Liver (tissue), 9 donors: ENCODE results near the gene C13orf42. TPM values are rescaled to one million over a fixed set of nuclear protein-coding genes. Genes with fewer than 3 reads are reported as not detected.

Source experiments
- DNase-seq: peaks from one replicate; pipeline ENCODE4 v3.0.0-alpha.2; 2017; ENCODE audit warnings: low spot score
- H3K27ac ChIP-seq, 2 donors: one replicate each; pipeline ENCODE4 v1.7.0; 2013; ENCODE audit warnings: inconsistent platforms in 2 of 2, low read length in 2 of 2, control low read depth in 1 of 2, low read depth in 1 of 2, mild to moderate bottlenecking in 1 of 2
- H3K27me3 ChIP-seq, 4 donors: one replicate each; pipeline versions ENCODE4 v1.6.1 to v1.7.0; 2013; ENCODE audit warnings: low read length in 3 of 4, inconsistent platforms in 1 of 4, mild to moderate bottlenecking in 1 of 4, moderate library complexity in 1 of 4; ENCODE audit not compliant: control insufficient read depth in 4 of 4, insufficient read depth in 4 of 4
- H3K36me3 ChIP-seq, 4 donors: one replicate each; pipeline versions ENCODE4 v1.6.1 to v1.7.0; 2013; ENCODE audit warnings: low read length in 3 of 4, mild to moderate bottlenecking in 3 of 4, low read depth in 1 of 4, moderate library complexity in 1 of 4; ENCODE audit not compliant: control insufficient read depth in 4 of 4, insufficient read depth in 3 of 4
- H3K4me1 ChIP-seq, 4 donors: one replicate each; pipeline versions ENCODE4 v1.6.1 to v1.7.0; 2013; ENCODE audit warnings: low read length in 3 of 4, mild to moderate bottlenecking in 3 of 4, moderate library complexity in 1 of 4; ENCODE audit not compliant: control insufficient read depth in 4 of 4, insufficient read depth in 4 of 4
- H3K4me3 ChIP-seq, 3 donors: one replicate each; pipeline versions ENCODE4 v1.6.1 to v1.7.0; 2013; ENCODE audit warnings: low read length in 3 of 3, control low read depth in 1 of 3, low read depth in 1 of 3, mild to moderate bottlenecking in 1 of 3
- H3K9ac ChIP-seq, 2 donors: one replicate each; pipeline ENCODE4 v1.7.0; 2013; ENCODE audit warnings: low read length in 2 of 2, mild to moderate bottlenecking in 2 of 2, moderate library complexity in 2 of 2, control low read depth in 1 of 2, low read depth in 1 of 2
- H3K9me3 ChIP-seq, 4 donors: one replicate each; pipeline versions ENCODE4 v1.6.1 to v1.7.0; 2013; ENCODE audit warnings: low read length in 3 of 4; ENCODE audit not compliant: control insufficient read depth in 4 of 4
- ATF3 ChIP-seq: IDR thresholded peaks from 2 replicates; pipeline ENCODE4 v1.6.1; 2016; ENCODE audit warnings: antibody characterized with exemption
- CTCF ChIP-seq: fragments of 150-350 bp; IDR thresholded peaks from 2 replicates; pipeline ENCODE4 v1.5.1; 2017; ENCODE audit warnings: improper control_type of control experiment, low read depth, low read length; ENCODE audit not compliant: missing input control
- EGR1 ChIP-seq, 2 donors: IDR thresholded peaks; 2 replicates each; pipeline ENCODE4 v1.6.1; 2016 to 2018; ENCODE audit warnings: antibody characterized with exemption in 2 of 2, low read depth in 2 of 2
- FOXA1 ChIP-seq: IDR thresholded peaks from 2 replicates; pipeline ENCODE4 v1.6.1; 2016; ENCODE audit warnings: antibody characterized with exemption
- FOXA2 ChIP-seq: IDR thresholded peaks from 2 replicates; pipeline ENCODE4 v1.6.1; 2016; ENCODE audit warnings: antibody characterized with exemption
- GABPA ChIP-seq, 2 donors: IDR thresholded peaks in 1 of 2; conservative IDR thresholded peaks in 1 of 2; 2 replicates each; pipeline ENCODE4 v1.6.1; 2016; ENCODE audit warnings: antibody characterized with exemption in 2 of 2, mild to moderate bottlenecking in 1 of 2, moderate library complexity in 1 of 2
- HNF4A ChIP-seq, 2 donors: conservative IDR thresholded peaks; 2 replicates each; pipeline ENCODE4 v1.6.1; 2016; ENCODE audit warnings: antibody characterized with exemption in 2 of 2, mild to moderate bottlenecking in 2 of 2
- HNF4G ChIP-seq: IDR thresholded peaks from 2 replicates; pipeline ENCODE4 v1.6.1; 2016; ENCODE audit warnings: antibody characterized with exemption
- JUND ChIP-seq, 2 donors: IDR thresholded peaks; 2 replicates each; pipeline ENCODE4 v1.6.1; 2016; ENCODE audit warnings: antibody characterized with exemption in 2 of 2
- MAX ChIP-seq: IDR thresholded peaks from 2 replicates; pipeline ENCODE4 v1.6.1; 2016; ENCODE audit warnings: antibody characterized with exemption
- NR2F2 ChIP-seq: IDR thresholded peaks from 2 replicates; pipeline ENCODE4 v1.6.1; 2016; ENCODE audit warnings: antibody characterized with exemption
- RAD21 ChIP-seq, 2 donors: IDR thresholded peaks; 2 replicates each; pipeline ENCODE4 v1.6.1; 2016; ENCODE audit warnings: antibody characterized with exemption in 2 of 2, mild to moderate bottlenecking in 2 of 2
- REST ChIP-seq: IDR thresholded peaks from 2 replicates; pipeline ENCODE4 v1.6.1; 2016; ENCODE audit warnings: antibody characterized with exemption, mild to moderate bottlenecking
- RXRA ChIP-seq, 2 donors: IDR thresholded peaks; 2 replicates each; pipeline ENCODE4 v1.6.1; 2017 to 2018; ENCODE audit warnings: antibody characterized with exemption in 2 of 2, mild to moderate bottlenecking in 1 of 2
- SP1 ChIP-seq: IDR thresholded peaks from 2 replicates; pipeline ENCODE4 v1.6.1; 2018; ENCODE audit warnings: antibody characterized with exemption, mild to moderate bottlenecking
- TAF1 ChIP-seq: conservative IDR thresholded peaks from 2 replicates; pipeline ENCODE4 v1.6.1; 2016; ENCODE audit warnings: antibody characterized with exemption, mild to moderate bottlenecking
- YY1 ChIP-seq: IDR thresholded peaks from 2 replicates; pipeline ENCODE4 v1.6.1; 2016; ENCODE audit warnings: antibody characterized with exemption, mild to moderate bottlenecking
- ZBTB33 ChIP-seq: IDR thresholded peaks from 2 replicates; pipeline ENCODE4 v1.6.1; 2016; ENCODE audit warnings: antibody characterized with exemption
- WGBS: extraction: QIAGEN DNeasy Blood & Tissue Kit; methylation state at CpG from one replicate; pipeline ENCODE4 v1.1.7; 2013; 5-methylcytosine and 5-hydroxymethylcytosine counted together
- polyA plus RNA-seq, 2 donors: library from polyadenylated mRNA; stranded (reverse) in 1 of 2; unstranded in 1 of 2; fragments of 200-250 nt in 1 of 2; fragments of >200 nt in 1 of 2; fragmentation: Nextera tagmentation in 1 of 2; extraction: Ambion mirVana in 1 of 2; gene quantifications; one replicate each; pipeline versions ENCODE4 v1.2.1 to v1.2.3, GENCODE V29; 2013 to 2015
- total RNA-seq, 2 donors: library from RNA; depleted of rRNA; stranded (reverse); fragments of >200 nt; gene quantifications; one replicate each; pipeline ENCODE4 v1.2.3, GENCODE V29; 2014
- donor health status: healthy.
- donor health status: healthy.
- donor health status: healthy.
- donor health status: healthy.
- donor health status: healthy.

C13orf42 gene
- total and polyA plus RNA-seq, 4 donors: 0.08 TPM; not detected in 3

- H3K27me3 ChIP-seq: no peaks in the 10 kb centered on the region
- H3K9me3 ChIP-seq: no peaks in the 10 kb centered on the region
- peaks cover 0 to 10% (median 4%) of the 10 kb centered on the region in 4 donors for H3K4me1 ChIP-seq
- H3K36me3 ChIP-seq: no peaks in the 10 kb centered on the region
- 42% methylated on average over 8 of the region's 8 CpGs for WGBS
- no peak overlapping the region for H3K4me3 ChIP-seq
- TF ChIP-seq RAD21 (IDR thresholded peaks at IDR 0.05) (no peak), JUND (IDR thresholded peaks at IDR 0.05) (peak in 1 of 2 donors; percentile 72), HNF4G (peak; percentile 84), ZBTB33 (no peak), SP1 (peak; percentile 84), GABPA (IDR thresholded peaks at IDR 0.05 in 1 of 2, conservative IDR thresholded peaks at IDR 0.05 in 1 of 2) (no peak), EGR1 (IDR thresholded peaks at IDR 0.05; ENCODE audit: low read depth in 2 of 2) (no peak), NR2F2 (peak; percentile 43), CTCF (no peak), RXRA (IDR thresholded peaks at IDR 0.05) (peak; percentile 67 to 82), HNF4A (conservative IDR thresholded peaks at IDR 0.05) (peak; percentile 93 to 97), ATF3 (no peak), FOXA2 (peak; percentile 26), FOXA1 (no peak), TAF1 (no peak), YY1 (peak; percentile 55), MAX (peak; percentile 42), REST (peak; percentile 37)
- no peak for DNase-seq
- H3K9ac ChIP-seq: no peak overlapping the region
- no peak overlapping the region for H3K27ac ChIP-seq
Observed at GRCh38 chr13:51134763-51135365, 23.8 kb upstream of the C13orf42 start.
